ENCODE measurements around the gene TRIM52.

TRIM52 gene

GRCh38 chr5:181230551-181230950 is 30.4 kb downstream of the TRIM52 start:
- TF ChIP-seq YY1 (IDR thresholded peaks at IDR 0.05; ENCODE audit: low read depth) (no peak), REST (IDR thresholded peaks at IDR 0.05; ENCODE audit: low read depth) (no peak), EP300 (IDR thresholded peaks at IDR 0.05; ENCODE audit: borderline replicate concordance) (no peak), RAD21 (IDR thresholded peaks at IDR 0.05; ENCODE audit: low read depth) (no peak), TEAD4 (IDR thresholded peaks at IDR 0.05) (no peak)

- TF ChIP-seq EGR1 (IDR thresholded peaks at IDR 0.05) = no peak
- no peak for TF ChIP-seq FOXM1 (IDR thresholded peaks at IDR 0.05; ENCODE audit: borderline replicate concordance, low read depth)
These were observed 30.9 kb downstream of the TRIM52 start for GRCh38 chr5:181229996-181230395.

GRCh38 chr5:181224390-181225229 is 36.3 kb downstream of the TRIM52 start:
- TF ChIP-seq TAF1 (IDR thresholded peaks at IDR 0.05; ENCODE audit: low read depth) = no peak
- TF ChIP-seq ZBTB7A (IDR thresholded peaks at IDR 0.05; ENCODE audit: low read depth) = no peak
- TF ChIP-seq RAD21 (IDR thresholded peaks at IDR 0.05; ENCODE audit: low read depth) = no peak
- TF ChIP-seq CEBPB (IDR thresholded peaks at IDR 0.05) = no peak
- no peak for TF ChIP-seq YY1 (IDR thresholded peaks at IDR 0.05; ENCODE audit: low read depth)
- no peak for TF ChIP-seq TEAD4 (IDR thresholded peaks at IDR 0.05)
- no peak for TF ChIP-seq NFIC (IDR thresholded peaks at IDR 0.05)
- no peak for TF ChIP-seq USF1 (IDR thresholded peaks at IDR 0.05)
- TF ChIP-seq EGR1 (IDR thresholded peaks at IDR 0.05) = no peak
- no peak for TF ChIP-seq REST (IDR thresholded peaks at IDR 0.05; ENCODE audit: low read depth)
- no peak for TF ChIP-seq TCF12 (IDR thresholded peaks at IDR 0.05; ENCODE audit: low read depth)
- TF ChIP-seq MAX (IDR thresholded peaks at IDR 0.05) = no peak
- no peak for TF ChIP-seq CREB1 (IDR thresholded peaks at IDR 0.05; ENCODE audit: low read depth)
- no peak for TF ChIP-seq EP300 (IDR thresholded peaks at IDR 0.05; ENCODE audit: borderline replicate concordance)
- no peak for TF ChIP-seq FOXM1 (IDR thresholded peaks at IDR 0.05; ENCODE audit: borderline replicate concordance, low read depth)

GRCh38 chr5:181223729-181224389 is 37.1 kb downstream of the TRIM52 start:
- TF ChIP-seq YY1 (IDR thresholded peaks at IDR 0.05; ENCODE audit: low read depth) = peak; percentile 82
- TF ChIP-seq ZBTB7A (IDR thresholded peaks at IDR 0.05; ENCODE audit: low read depth) = peak; percentile 97
- TF ChIP-seq REST (IDR thresholded peaks at IDR 0.05; ENCODE audit: low read depth) = no peak
- TF ChIP-seq TAF1 (IDR thresholded peaks at IDR 0.05; ENCODE audit: low read depth) = no peak
- no peak for TF ChIP-seq MAX (IDR thresholded peaks at IDR 0.05)
- TF ChIP-seq CREB1 (IDR thresholded peaks at IDR 0.05; ENCODE audit: low read depth) = no peak
- TF ChIP-seq USF1 (IDR thresholded peaks at IDR 0.05) = no peak
- TF ChIP-seq NFIC (IDR thresholded peaks at IDR 0.05) = no peak
- TF ChIP-seq FOXM1 (IDR thresholded peaks at IDR 0.05; ENCODE audit: borderline replicate concordance, low read depth) = no peak

All from Ishikawa (cell line).